Measurements from ENCODE around the gene TMEM53. TPM values are rescaled to one million over a fixed set of nuclear protein-coding genes. Genes with fewer than 3 reads are reported as not detected.

TMEM53 gene
- total RNA-seq, 1 donor from 2014 or later = 4.6 TPM

- H3K27ac Mint-ChIP-seq = no peak overlapping the region
Measured at GRCh38 chr1:44611419-44611818, 62.9 kb downstream of the TMEM53 start.

GRCh38 chr1:44610527-44611148 is 63.6 kb downstream of the TMEM53 start:
- DNase-seq = no peak
- intact Hi-C loops (cut with micrococcal nuclease) = no loop called here
- H3K27me3 Mint-ChIP-seq = peaks cover 4% of the 10 kb centered on the region
- no peak overlapping the region for H3K27ac Mint-ChIP-seq
- no peak for ATAC-seq (ENCODE audit: low read depth)
- CTCF ChIA-PET = interaction anchor here (1.4 to 5.2 kb wide), 2 partner anchors 26 to 42 kb away, joined by 3 to 27 read pairs; no protein-coding TSS in a partner anchor
- no peak for TF ChIP-seq CTCF (IDR thresholded peaks at IDR 0.05)
- H3K9me3 Mint-ChIP-seq = no peaks in the 10 kb centered on the region
- no peak overlapping the region for H3K4me3 Mint-ChIP-seq
- POLR2A ChIA-PET = no interaction called here
- no peaks in the 10 kb centered on the region for H3K4me1 Mint-ChIP-seq
- H3K36me3 Mint-ChIP-seq (ENCODE audit: low read depth) = no peaks in the 10 kb centered on the region

More at GRCh38 chr1:44611419-44611818, 62.9 kb downstream of the TMEM53 start:
- ChIA-PET CTCF (interaction anchor here (1.4 to 5.2 kb wide), 2 partner anchors 25 to 41 kb away, joined by 3 to 27 read pairs; no protein-coding TSS in a partner anchor), POLR2A (no interaction called here)
- Mint-ChIP-seq H3K36me3 (ENCODE audit: low read depth) (no peaks in the 10 kb centered on the region), H3K27me3 (peaks cover 4% of the 10 kb centered on the region), H3K4me1 (no peaks in the 10 kb centered on the region), H3K4me3 (no peak overlapping the region), H3K9me3 (no peaks in the 10 kb centered on the region)
- DNase-seq (no peak), ATAC-seq (ENCODE audit: low read depth) (no peak)
- intact Hi-C loops (cut with micrococcal nuclease) = no loop called here
- no peak for TF ChIP-seq CTCF (IDR thresholded peaks at IDR 0.05)

GRCh38 chr1:44609768-44610526 is 64.3 kb downstream of the TMEM53 start:
- DNase-seq = no peak
- no peak overlapping the region for H3K27ac Mint-ChIP-seq
- no peaks in the 10 kb centered on the region for H3K9me3 Mint-ChIP-seq
- no peaks in the 10 kb centered on the region for H3K4me1 Mint-ChIP-seq
- intact Hi-C loops (cut with micrococcal nuclease) = loop anchor here (1.0 kb wide), 1 partner anchor 43 kb away; no protein-coding TSS in a partner anchor
- peaks cover 4% of the 10 kb centered on the region for H3K27me3 Mint-ChIP-seq
- H3K36me3 Mint-ChIP-seq (ENCODE audit: low read depth) = no peaks in the 10 kb centered on the region
- no peak for ATAC-seq (ENCODE audit: low read depth)
- ChIA-PET POLR2A (no interaction called here), CTCF (interaction anchor here (0.9 to 5.2 kb wide), 4 partner anchors 15 to 105 kb away, joined by 3 to 27 read pairs (median 4); no protein-coding TSS in a partner anchor)
- no peak for TF ChIP-seq CTCF (IDR thresholded peaks at IDR 0.05)
- no peak overlapping the region for H3K4me3 Mint-ChIP-seq

- no peaks in the 10 kb centered on the region for H3K9me3 Mint-ChIP-seq
Measured at GRCh38 chr1:44609412-44609767, 64.9 kb downstream of the TMEM53 start.

More at GRCh38 chr1:44609412-44609767, 64.9 kb downstream of the TMEM53 start:
- no peak overlapping the region for H3K4me3 Mint-ChIP-seq
- no peaks in the 10 kb centered on the region for H3K36me3 Mint-ChIP-seq (ENCODE audit: low read depth)
- DNase-seq (no peak), ATAC-seq (ENCODE audit: low read depth) (no peak)
- TF ChIP-seq CTCF (IDR thresholded peaks at IDR 0.05) = no peak
- H3K27me3 Mint-ChIP-seq = peaks cover 4% of the 10 kb centered on the region
- ChIA-PET CTCF (interaction anchor here (0.9 to 5.2 kb wide), 4 partner anchors 14 to 105 kb away, joined by 3 to 27 read pairs (median 4); no protein-coding TSS in a partner anchor), POLR2A (no interaction called here)
- intact Hi-C loops (cut with micrococcal nuclease) = loop anchor here (1.0 kb wide), 1 partner anchor 44 kb away; no protein-coding TSS in a partner anchor
- H3K4me1 Mint-ChIP-seq = no peaks in the 10 kb centered on the region
- H3K27ac Mint-ChIP-seq = no peak overlapping the region
